ENCODE measurements around the gene SLC25A24. TPM values are rescaled to one million over a fixed set of nuclear protein-coding genes. Genes with fewer than 3 reads are reported as not detected.
A peak's percentile ranks its signal among the peaks of the same experiment; 100 is the strongest.

The SLC25A24 gene
- total RNA-seq, 4 donors from 2014 or later: 25.2 to 40.1 (median 29.1) TPM

GRCh38 chr1:108117945-108118902 lies 81.9 kb downstream of the SLC25A24 start:
- H3K4me3 ChIP-seq: no peak overlapping the region
- no peaks in the 10 kb centered on the region for H3K4me1 ChIP-seq
- TF ChIP-seq POLR2AphosphoS5 (IDR thresholded peaks at IDR 0.05) (no peak), POLR2A (IDR thresholded peaks at IDR 0.05) (no peak), CTCF (IDR thresholded peaks at IDR 0.05) (no peak), EP300 (IDR thresholded peaks at IDR 0.05) (no peak)
- H3K9me3 ChIP-seq: no peaks in the 10 kb centered on the region
- WGBS, 2 donors (ENCODE audit: low coverage in 1 of 2): 64 to 68% methylated on average over 5 of the region's 5 CpGs
- H3K27me3 ChIP-seq: peaks cover 13% of the 10 kb centered on the region
- ATAC-seq: no peak
- no peak overlapping the region for H3K27ac ChIP-seq
- no peaks in the 10 kb centered on the region for H3K36me3 ChIP-seq

GRCh38 chr1:108117237-108117636 lies 82.9 kb downstream of the SLC25A24 start:
- TF ChIP-seq POLR2A (IDR thresholded peaks at IDR 0.05): no peak
- TF ChIP-seq EP300 (IDR thresholded peaks at IDR 0.05): no peak
- TF ChIP-seq POLR2AphosphoS5 (IDR thresholded peaks at IDR 0.05): no peak
- no peak for TF ChIP-seq CTCF (IDR thresholded peaks at IDR 0.05)
- H3K4me1 ChIP-seq: no peaks in the 10 kb centered on the region
- WGBS, 2 donors (ENCODE audit: low coverage in 1 of 2): 92 to 100% methylated on average over 1 of the region's 1 CpG
- ATAC-seq: no peak
- H3K27ac ChIP-seq: no peak overlapping the region
- no peaks in the 10 kb centered on the region for H3K36me3 ChIP-seq
- H3K9me3 ChIP-seq: no peaks in the 10 kb centered on the region
- H3K27me3 ChIP-seq: peaks cover 5% of the 10 kb centered on the region
- no peak overlapping the region for H3K4me3 ChIP-seq

- Histone ChIP-seq H3K27me3 (no peaks in the 10 kb centered on the region), H3K36me3 (no peaks in the 10 kb centered on the region), H3K4me1 (no peaks in the 10 kb centered on the region), H3K4me3 (no peak overlapping the region), H3K27ac (no peak overlapping the region), H3K9me3 (no peaks in the 10 kb centered on the region)
- ATAC-seq: no peak
- 90 to 100% methylated on average over 1 to 3 of the region's 4 CpGs for WGBS, 2 donors (ENCODE audit: low coverage in 1 of 2)
- TF ChIP-seq CTCF (IDR thresholded peaks at IDR 0.05) (no peak), POLR2A (IDR thresholded peaks at IDR 0.05) (no peak), EP300 (IDR thresholded peaks at IDR 0.05) (no peak), POLR2AphosphoS5 (IDR thresholded peaks at IDR 0.05) (no peak)
Measured at GRCh38 chr1:108114033-108114599, 86.0 kb downstream of the SLC25A24 start.

GRCh38 chr1:108113496-108113895 lies 86.6 kb downstream of the SLC25A24 start:
- 61 to 83% methylated on average over 2 to 3 of the region's 3 CpGs for WGBS, 2 donors (ENCODE audit: low coverage in 1 of 2)
- no peak for TF ChIP-seq POLR2AphosphoS5 (IDR thresholded peaks at IDR 0.05)
- TF ChIP-seq POLR2A (IDR thresholded peaks at IDR 0.05): no peak
- Histone ChIP-seq H3K4me3 (no peak overlapping the region), H3K27me3 (no peaks in the 10 kb centered on the region), H3K36me3 (no peaks in the 10 kb centered on the region), H3K4me1 (no peaks in the 10 kb centered on the region), H3K9me3 (no peaks in the 10 kb centered on the region), H3K27ac (no peak overlapping the region)
- peak; percentile 53 for ATAC-seq

- Histone ChIP-seq H3K4me3 (no peak overlapping the region), H3K9me3 (no peaks in the 10 kb centered on the region), H3K27ac (no peak overlapping the region), H3K27me3 (no peaks in the 10 kb centered on the region), H3K36me3 (no peaks in the 10 kb centered on the region), H3K4me1 (no peaks in the 10 kb centered on the region)
- no peak for TF ChIP-seq POLR2A (IDR thresholded peaks at IDR 0.05)
- TF ChIP-seq POLR2AphosphoS5 (IDR thresholded peaks at IDR 0.05): no peak
- TF ChIP-seq EP300 (IDR thresholded peaks at IDR 0.05): no peak
- TF ChIP-seq CTCF (IDR thresholded peaks at IDR 0.05): no peak
- ATAC-seq: no peak
- 88 to 93% methylated on average over 5 to 6 of the region's 6 CpGs for WGBS, 2 donors (ENCODE audit: low coverage in 1 of 2)
Measured at GRCh38 chr1:108109295-108109973, 90.7 kb downstream of the SLC25A24 start.
